Breast epithelium (tissue), 3 donors: ENCODE measurements around the gene RBFOX1.

Source experiments
- CTCF ChIP-seq, 3 donors: fragments of 450-650 bp; IDR thresholded peaks; one replicate each; pipeline ENCODE4 v1.5.1; 2016 to 2017; ENCODE audit warnings: antibody characterized with exemption in 3 of 3, mild to moderate bottlenecking in 3 of 3, moderate library complexity in 3 of 3
- POLR2A ChIP-seq: fragments of 450-650 bp; IDR thresholded peaks from one replicate; pipeline ENCODE4 v1.6.1; 2016; ENCODE audit warnings: antibody characterized with exemption, mild to moderate bottlenecking, moderate library complexity

- TF ChIP-seq CTCF (IDR thresholded peaks at IDR 0.05) (no peak), POLR2A (no peak)
Observed at GRCh38 chr16:7366993-7367880, 34.6 kb downstream of the RBFOX1 start.
